Measurements from ENCODE around the gene PMFBP1.

- TF ChIP-seq TARDBP (IDR thresholded peaks at IDR 0.05): no peak
- TF ChIP-seq BHLHE40 (IDR thresholded peaks at IDR 0.05; ENCODE audit: borderline replicate concordance): no peak
- no peak for TF ChIP-seq NFRKB (IDR thresholded peaks at IDR 0.05)
- no peak for TF ChIP-seq PKNOX1 (IDR thresholded peaks at IDR 0.05)
- no peak for TF ChIP-seq SP1 (IDR thresholded peaks at IDR 0.05)
- no peak for TF ChIP-seq ZNF384 (IDR thresholded peaks at IDR 0.05)
- no peak for TF ChIP-seq SUZ12 (IDR thresholded peaks at IDR 0.05)
- TF ChIP-seq HDGF (IDR thresholded peaks at IDR 0.05; ENCODE audit: borderline replicate concordance): no peak
- no peak for TF ChIP-seq FOXM1 (IDR thresholded peaks at IDR 0.05; ENCODE audit: borderline replicate concordance)
- TF ChIP-seq FOXA1 (IDR thresholded peaks at IDR 0.05): no peak
Measured at GRCh38 chr16:72124761-72125634, 47.0 kb downstream of the PMFBP1 start.
